Hepatocyte (in vitro differentiated cells): ENCODE measurements around the gene MACROD2. TPM values are rescaled to one million over a fixed set of nuclear protein-coding genes. Genes with fewer than 3 reads are reported as not detected.

Experiments used
- DNase-seq: peaks from one replicate; pipeline ENCODE4 v3.0.0-alpha.2; 2016; ENCODE audit warnings: low spot score
- H2AFZ ChIP-seq: fragments of 200-600 bp; sonication (generic); 2 replicates; pipeline ENCODE4 v1.6.0; 2016; ENCODE audit warnings: antibody characterized with exemption, mild to moderate bottlenecking
- H3K27ac ChIP-seq: fragments of 200-600 bp; sonication (generic); 2 replicates; pipeline ENCODE4 v1.5.1; 2016; ENCODE audit warnings: mild to moderate bottlenecking
- H3K27me3 ChIP-seq: fragments of 200-600 bp; sonication (generic); 2 replicates; pipeline ENCODE4 v1.6.1; 2016
- H3K36me3 ChIP-seq: fragments of 200-600 bp; sonication (generic); replicated peaks from 2 replicates; pipeline ENCODE4 v1.5.1; 2016; ENCODE audit warnings: low read depth; ENCODE audit not compliant: insufficient read depth
- H3K4me1 ChIP-seq: fragments of 200-600 bp; sonication (generic); 2 replicates; pipeline ENCODE4 v1.5.1; 2016; ENCODE audit warnings: mild to moderate bottlenecking, moderate library complexity; ENCODE audit not compliant: insufficient read depth
- H3K4me2 ChIP-seq: fragments of 200-600 bp; sonication (generic); 2 replicates; pipeline ENCODE4 v1.6.0; 2016
- H3K4me3 ChIP-seq: fragments of 200-600 bp; sonication (generic); 2 replicates; pipeline ENCODE4 v1.5.1; 2016; ENCODE audit warnings: mild to moderate bottlenecking
- H3K79me2 ChIP-seq: fragments of 200-600 bp; sonication (generic); 2 replicates; pipeline ENCODE4 v1.6.0; 2017; ENCODE audit warnings: mild to moderate bottlenecking
- H3K9me2 ChIP-seq: fragments of 200-600 bp; sonication (generic); replicated peaks from 2 replicates; pipeline ENCODE4 v1.6.0; 2017; ENCODE audit warnings: mild to moderate bottlenecking; ENCODE audit not compliant: insufficient read depth
- H3K9me3 ChIP-seq: fragments of 200-600 bp; sonication (generic); 2 replicates; pipeline ENCODE4 v1.5.1; 2016; ENCODE audit warnings: low read depth, mild to moderate bottlenecking
- H4K20me1 ChIP-seq: fragments of 200-600 bp; sonication (generic); 2 replicates; pipeline ENCODE4 v1.6.0; 2016; ENCODE audit warnings: mild to moderate bottlenecking; ENCODE audit not compliant: insufficient read depth, poor library complexity, severe bottlenecking
- CTCF ChIP-seq: fragments of 200-600 bp; sonication (generic); IDR thresholded peaks from 2 replicates; pipeline ENCODE4 v1.5.1; 2016; ENCODE audit warnings: antibody characterized with exemption, mild to moderate bottlenecking; ENCODE audit not compliant: poor library complexity
- EZH2 ChIP-seq: fragments of 200-600 bp; sonication (generic); IDR thresholded peaks from 2 replicates; pipeline ENCODE4 v1.6.1; 2016; ENCODE audit warnings: antibody characterized with exemption, mild to moderate bottlenecking, borderline replicate concordance
- EZH2phosphoT487 ChIP-seq: fragments of 200-600 bp; sonication (generic); IDR thresholded peaks from one replicate; pipeline ENCODE4 v1.6.1; 2018; ENCODE audit warnings: antibody characterized with exemption, mild to moderate bottlenecking, low read depth, moderate library complexity; ENCODE audit not compliant: unreplicated experiment, severe bottlenecking
- WGBS: methylation state at CpG from one replicate; pipeline ENCODE4 v1.1.6; 2016; ENCODE audit warnings: low lambda C conversion rate; ENCODE audit errors: missing lambda C conversion rate; 5-methylcytosine and 5-hydroxymethylcytosine counted together
- polyA plus RNA-seq: library from polyadenylated mRNA; unstranded; fragments of >200 nt; fragmentation: Nextera tagmentation; extraction: Ambion mirVana; gene quantifications from 2 replicates; pipeline ENCODE4 v1.2.1, GENCODE V29; 2016
- total RNA-seq: library from RNA; depleted of rRNA; stranded (reverse); fragments of >200 nt; gene quantifications from 2 replicates; pipeline ENCODE4 v1.2.3, GENCODE V29; 2014

MACROD2 gene
- total and polyA plus RNA-seq, 2 experiments from 2014 or later = 2.4 to 3.1 TPM

GRCh38 chr20:15187612-15188011, 1192.3 kb downstream of the MACROD2 start:
- H3K4me1 ChIP-seq = peaks cover 5% of the 10 kb centered on the region
- 100% methylated on average over 1 of the region's 1 CpG for WGBS

GRCh38 chr20:15188415-15188814, 1193.1 kb downstream of the MACROD2 start:
- no peaks in the 10 kb centered on the region for H3K9me2 ChIP-seq
- no peaks in the 10 kb centered on the region for H3K36me3 ChIP-seq
- H3K27ac ChIP-seq = no peak overlapping the region
- no peak for TF ChIP-seq EZH2
- no peaks in the 10 kb centered on the region for H4K20me1 ChIP-seq
- WGBS = 93% methylated on average over 3 of the region's 3 CpGs
- no peaks in the 10 kb centered on the region for H3K79me2 ChIP-seq
- no peaks in the 10 kb centered on the region for H3K9me3 ChIP-seq
- no peak for DNase-seq
- H3K4me3 ChIP-seq = no peak overlapping the region
- H2AFZ ChIP-seq = no peak overlapping the region
- no peak overlapping the region for H3K4me2 ChIP-seq
- peaks cover 5% of the 10 kb centered on the region for H3K4me1 ChIP-seq
- H3K27me3 ChIP-seq = no peaks in the 10 kb centered on the region

More at GRCh38 chr20:15187612-15188011, 1192.3 kb downstream of the MACROD2 start:
- Histone ChIP-seq H3K4me3 (no peak overlapping the region), H3K36me3 (no peaks in the 10 kb centered on the region), H3K4me2 (no peak overlapping the region), H4K20me1 (no peaks in the 10 kb centered on the region), H3K9me3 (no peaks in the 10 kb centered on the region), H3K9me2 (no peaks in the 10 kb centered on the region), H3K27ac (no peak overlapping the region), H3K27me3 (no peaks in the 10 kb centered on the region), H3K79me2 (no peaks in the 10 kb centered on the region), H2AFZ (no peak overlapping the region)
- TF ChIP-seq EZH2phosphoT487 = no peak
- no peak for TF ChIP-seq EZH2
- no peak for TF ChIP-seq CTCF
- no peak for DNase-seq

- H3K79me2 ChIP-seq = no peaks in the 10 kb centered on the region
- H3K27me3 ChIP-seq = no peaks in the 10 kb centered on the region
- TF ChIP-seq CTCF = no peak
- H4K20me1 ChIP-seq = no peaks in the 10 kb centered on the region
- no peak for DNase-seq
- H3K27ac ChIP-seq = no peak overlapping the region
- H3K4me2 ChIP-seq = no peak overlapping the region
- H3K4me3 ChIP-seq = no peak overlapping the region
- H3K9me3 ChIP-seq = no peaks in the 10 kb centered on the region
- no peak overlapping the region for H2AFZ ChIP-seq
- 74% methylated on average over 4 of the region's 4 CpGs for WGBS
- no peaks in the 10 kb centered on the region for H3K9me2 ChIP-seq
- H3K36me3 ChIP-seq = no peaks in the 10 kb centered on the region
- H3K4me1 ChIP-seq = no peaks in the 10 kb centered on the region
These were observed 1195.9 kb downstream of the MACROD2 start for GRCh38 chr20:15191082-15191723.

- WGBS = 96% methylated on average over 4 of the region's 4 CpGs
- Histone ChIP-seq H3K9me3 (no peaks in the 10 kb centered on the region), H3K4me3 (no peak overlapping the region), H4K20me1 (no peaks in the 10 kb centered on the region), H3K9me2 (no peaks in the 10 kb centered on the region), H3K4me1 (no peaks in the 10 kb centered on the region), H3K36me3 (no peaks in the 10 kb centered on the region), H3K27ac (no peak overlapping the region), H3K4me2 (no peak overlapping the region), H3K27me3 (no peaks in the 10 kb centered on the region), H2AFZ (no peak overlapping the region), H3K79me2 (no peaks in the 10 kb centered on the region)
- DNase-seq = no peak
- TF ChIP-seq CTCF (no peak), EZH2phosphoT487 (no peak)
These were observed 1200.1 kb downstream of the MACROD2 start for GRCh38 chr20:15195378-15195777.
